H9 (cell line): ENCODE measurements around the gene RNF111. TPM values are rescaled to one million over a fixed set of nuclear protein-coding genes. Genes with fewer than 3 reads are reported as not detected.
A peak's percentile ranks its signal among the peaks of the same experiment; 100 is the strongest.

ENCODE experiments used
- DNase-seq: peaks from one replicate; pipeline ENCODE4 v3.0.0-alpha.2; 2017
- H2AFZ ChIP-seq: one replicate; pipeline ENCODE4 v1.6.1; 2013; ENCODE audit warnings: mild to moderate bottlenecking, low read length, control low read depth, moderate library complexity
- H2AK5ac ChIP-seq: 2 replicates; pipeline ENCODE4 v1.6.1; 2013; ENCODE audit warnings: low read length, control low read depth, mixed read lengths; ENCODE audit not compliant: insufficient read length
- H2BK120ac ChIP-seq: one replicate; pipeline ENCODE4 v1.6.1; 2013; ENCODE audit warnings: low read depth, mild to moderate bottlenecking, low read length, control low read depth, inconsistent platforms; ENCODE audit not compliant: poor library complexity, severe bottlenecking
- H2BK12ac ChIP-seq: 2 replicates; pipeline ENCODE4 v1.6.1; 2013; ENCODE audit warnings: low read length, control low read depth, mixed read lengths, low read depth; ENCODE audit not compliant: insufficient read length
- H2BK15ac ChIP-seq: 2 replicates; pipeline ENCODE4 v1.6.1; 2013; ENCODE audit warnings: low read depth, low read length, control low read depth
- H2BK20ac ChIP-seq: one replicate; pipeline ENCODE4 v1.6.1; 2013; ENCODE audit warnings: low read depth, mild to moderate bottlenecking, low read length, control low read depth, inconsistent platforms; ENCODE audit not compliant: poor library complexity, severe bottlenecking
- H2BK5ac ChIP-seq: 2 replicates; pipeline ENCODE4 v1.6.1; 2013; ENCODE audit warnings: low read length, control low read depth, mixed read lengths; ENCODE audit not compliant: insufficient read length
- H3K14ac ChIP-seq: 2 replicates; pipeline ENCODE4 v1.6.1; 2013; ENCODE audit warnings: low read length, control low read depth; ENCODE audit not compliant: insufficient read depth
- H3K18ac ChIP-seq: 2 replicates; pipeline ENCODE4 v1.6.1; 2013; ENCODE audit warnings: low read depth, mild to moderate bottlenecking, mixed read lengths, low read length, control low read depth; ENCODE audit not compliant: insufficient read length
- H3K23ac ChIP-seq: 2 replicates; pipeline ENCODE4 v1.6.1; 2013; ENCODE audit warnings: low read length, control low read depth, mixed read lengths, low read depth; ENCODE audit not compliant: insufficient read length
- H3K23me2 ChIP-seq: 2 replicates; pipeline ENCODE4 v1.6.1; 2013; ENCODE audit warnings: low read depth, mild to moderate bottlenecking, mixed read lengths, low read length, control low read depth; ENCODE audit not compliant: insufficient read length, poor library complexity, severe bottlenecking
- H3K27ac ChIP-seq: 2 replicates; pipeline ENCODE4 v1.5.1; 2013; ENCODE audit warnings: low read length, control low read depth, mixed read lengths, low read depth; ENCODE audit not compliant: insufficient read length
- H3K27me3 ChIP-seq: 2 replicates; pipeline ENCODE4 v1.6.1; 2013; ENCODE audit warnings: low read length, control low read depth, inconsistent platforms; ENCODE audit not compliant: insufficient read depth
- H3K4ac ChIP-seq: 2 replicates; pipeline ENCODE4 v1.6.1; 2013; ENCODE audit warnings: low read depth, mild to moderate bottlenecking, control low read depth, inconsistent platforms, low read length, moderate library complexity
- H3K4me1 ChIP-seq: 2 replicates; pipeline ENCODE4 v1.6.1; 2013; ENCODE audit warnings: low read length, control low read depth, inconsistent platforms; ENCODE audit not compliant: insufficient read depth
- H3K4me2 ChIP-seq: 2 replicates; pipeline ENCODE4 v1.6.1; 2013; ENCODE audit warnings: low read length, control low read depth, mixed read lengths; ENCODE audit not compliant: insufficient read length, insufficient read depth
- H3K56ac ChIP-seq: 2 replicates; pipeline ENCODE4 v1.6.1; 2013; ENCODE audit warnings: low read depth, mild to moderate bottlenecking, mixed read lengths, low read length, control low read depth; ENCODE audit not compliant: insufficient read length
- H3K79me1 ChIP-seq: 2 replicates; pipeline ENCODE4 v1.6.1; 2013; ENCODE audit warnings: low read depth, mild to moderate bottlenecking, moderate library complexity, low read length, control low read depth, inconsistent platforms; ENCODE audit not compliant: insufficient read depth, poor library complexity, severe bottlenecking
- H3K79me2 ChIP-seq: 2 replicates; pipeline ENCODE4 v1.6.1; 2013; ENCODE audit warnings: low read length, control low read depth, inconsistent platforms; ENCODE audit not compliant: insufficient read depth
- H3K9ac ChIP-seq: 2 replicates; pipeline ENCODE4 v1.6.1; 2013; ENCODE audit warnings: low read length, control low read depth, mixed read lengths; ENCODE audit not compliant: insufficient read length; ENCODE audit errors: extremely low read depth
- H3K9me3 ChIP-seq: one replicate; pipeline ENCODE4 v1.6.1; 2013; ENCODE audit warnings: low read depth, low read length, inconsistent platforms; ENCODE audit not compliant: control insufficient read depth
- H3T11ph ChIP-seq: one replicate; pipeline ENCODE4 v1.6.1; 2013; ENCODE audit warnings: mild to moderate bottlenecking, low read length, control low read depth, inconsistent platforms
- H4K20me1 ChIP-seq: one replicate; pipeline ENCODE4 v1.6.1; 2013; ENCODE audit not compliant: control insufficient read depth, insufficient read length, insufficient read depth
- H4K5ac ChIP-seq: 2 replicates; pipeline ENCODE4 v1.6.1; 2013; ENCODE audit warnings: low read depth, mild to moderate bottlenecking, mixed read lengths, low read length, control low read depth; ENCODE audit not compliant: insufficient read length
- H4K8ac ChIP-seq: replicated peaks from 2 replicates; pipeline ENCODE4 v1.6.1; 2013; ENCODE audit warnings: low read length, control low read depth, mixed read lengths, low read depth; ENCODE audit not compliant: insufficient read length
- H4K91ac ChIP-seq: 2 replicates; pipeline ENCODE4 v1.6.1; 2013; ENCODE audit warnings: low read depth, mild to moderate bottlenecking, moderate library complexity, mixed read lengths, low read length, control low read depth; ENCODE audit not compliant: insufficient read length
- H3K27ac Mint-ChIP-seq, 3 experiments: 2 replicates in 2 of 3; 3 replicates in 1 of 3; pipeline ENCODE4 v1.8.0; 2020 to 2021; ENCODE audit warnings: mixed read lengths in 3 of 3, mild to moderate bottlenecking in 1 of 3, moderate library complexity in 1 of 3
- H3K27me3 Mint-ChIP-seq: 2 replicates; pipeline ENCODE4 v1.8.0; 2021; ENCODE audit warnings: low read depth, mild to moderate bottlenecking, moderate library complexity, mixed read lengths
- H3K36me3 Mint-ChIP-seq, 3 experiments: 2 replicates in 2 of 3; 3 replicates in 1 of 3; pipeline ENCODE4 v1.8.0; 2020 to 2021; ENCODE audit warnings: low read depth in 3 of 3, mixed read lengths in 3 of 3; ENCODE audit not compliant: insufficient read depth in 1 of 3
- H3K4me1 Mint-ChIP-seq, 2 experiments: 2 replicates each; pipeline ENCODE4 v1.8.0; 2020; ENCODE audit warnings: mixed read lengths in 2 of 2
- H3K4me3 Mint-ChIP-seq, 2 experiments: 2 replicates in 1 of 2; 3 replicates in 1 of 2; pipeline ENCODE4 v1.8.0; 2020 to 2021; ENCODE audit warnings: mild to moderate bottlenecking in 2 of 2, mixed read lengths in 2 of 2, moderate library complexity in 1 of 2
- H3K9me3 Mint-ChIP-seq, 2 experiments: 2 replicates in 1 of 2; 3 replicates in 1 of 2; pipeline ENCODE4 v1.8.0; 2020; ENCODE audit warnings: mild to moderate bottlenecking in 2 of 2, mixed read lengths in 2 of 2, moderate library complexity in 1 of 2
- WGBS: extraction: QIAGEN DNeasy Blood & Tissue Kit; methylation state at CpG from one replicate; pipeline ENCODE4 v1.1.7; 2013; ENCODE audit warnings: missing lambda C conversion rate, low lambda C conversion rate, mixed read lengths; ENCODE audit not compliant: insufficient read length; ENCODE audit errors: extremely low coverage; 5-methylcytosine and 5-hydroxymethylcytosine counted together
- total RNA-seq: library from RNA; stranded (reverse); gene quantifications from 2 replicates; pipeline ENCODE4 v1.2.1, GENCODE V29; 2021
- TF ChIP-seq, protein P1 (sequence below): fragments of 200-600 bp; sonication (generic); conservative IDR thresholded peaks from 3 replicates; pipeline ENCODE4 v1.8.0; 2021; ENCODE audit warnings: antibody characterized with exemption, mild to moderate bottlenecking

The RNF111 gene
- total RNA-seq, 1 experiment from 2014 or later = 28.0 TPM

DNA sequence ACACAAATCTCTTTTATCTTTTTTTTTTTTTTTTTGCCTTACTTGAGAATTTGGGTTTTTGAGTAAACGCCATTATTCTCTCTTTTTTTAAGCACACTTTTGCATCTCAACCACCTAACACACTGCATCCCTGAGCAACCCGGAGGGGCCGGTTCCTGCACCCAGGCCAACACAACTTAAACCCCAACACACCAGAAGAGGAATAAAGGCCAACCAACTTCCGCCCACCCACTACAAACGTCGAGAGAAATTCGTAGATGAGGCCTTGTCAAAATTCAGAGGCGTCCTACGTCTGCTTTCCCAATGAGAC, 117.1 kb downstream of the RNF111 start:
- no peaks in the 10 kb centered on the region for H3K9me3 ChIP-seq
- Mint-ChIP-seq H3K36me3 (peaks cover 20 to 27% (median 26%) of the 10 kb centered on the region in 3 experiments), H3K9me3 (no peaks in the 10 kb centered on the region), H3K4me3 (peak overlapping the region; percentile 95 to 98), H3K27me3 (no peaks in the 10 kb centered on the region), H3K4me1 (peaks cover 8 to 13% of the 10 kb centered on the region in 2 experiments), H3K27ac (peak overlapping the region; percentile 97 to 99 (median 98))
- no peak overlapping the region for H2BK120ac ChIP-seq
- no peak overlapping the region for H2BK5ac ChIP-seq
- H3K18ac ChIP-seq = peak overlapping the region; percentile 97
- no peak overlapping the region for H3K56ac ChIP-seq
- no peak overlapping the region for H2AK5ac ChIP-seq
- H3K14ac ChIP-seq = peak overlapping the region; percentile 78; the same call in 1 of the 2 replicates
- no peak overlapping the region for H2BK15ac ChIP-seq
- H3T11ph ChIP-seq = peak overlapping the region; percentile 38
- no peak overlapping the region for H4K91ac ChIP-seq
- H3K79me1 ChIP-seq = no peaks in the 10 kb centered on the region
- no peak overlapping the region for H3K23ac ChIP-seq
- no peak overlapping the region for H3K27ac ChIP-seq
- peak overlapping the region; percentile 94 for H2AFZ ChIP-seq
- no peaks in the 10 kb centered on the region for H3K79me2 ChIP-seq
- WGBS = no CpG with 5 or more reads among the region's 9 CpGs
- H4K5ac ChIP-seq = no peak overlapping the region
- no peak overlapping the region; the same call in 1 of the 2 replicates for H3K4ac ChIP-seq
- TF ChIP-seq, protein P1, sequence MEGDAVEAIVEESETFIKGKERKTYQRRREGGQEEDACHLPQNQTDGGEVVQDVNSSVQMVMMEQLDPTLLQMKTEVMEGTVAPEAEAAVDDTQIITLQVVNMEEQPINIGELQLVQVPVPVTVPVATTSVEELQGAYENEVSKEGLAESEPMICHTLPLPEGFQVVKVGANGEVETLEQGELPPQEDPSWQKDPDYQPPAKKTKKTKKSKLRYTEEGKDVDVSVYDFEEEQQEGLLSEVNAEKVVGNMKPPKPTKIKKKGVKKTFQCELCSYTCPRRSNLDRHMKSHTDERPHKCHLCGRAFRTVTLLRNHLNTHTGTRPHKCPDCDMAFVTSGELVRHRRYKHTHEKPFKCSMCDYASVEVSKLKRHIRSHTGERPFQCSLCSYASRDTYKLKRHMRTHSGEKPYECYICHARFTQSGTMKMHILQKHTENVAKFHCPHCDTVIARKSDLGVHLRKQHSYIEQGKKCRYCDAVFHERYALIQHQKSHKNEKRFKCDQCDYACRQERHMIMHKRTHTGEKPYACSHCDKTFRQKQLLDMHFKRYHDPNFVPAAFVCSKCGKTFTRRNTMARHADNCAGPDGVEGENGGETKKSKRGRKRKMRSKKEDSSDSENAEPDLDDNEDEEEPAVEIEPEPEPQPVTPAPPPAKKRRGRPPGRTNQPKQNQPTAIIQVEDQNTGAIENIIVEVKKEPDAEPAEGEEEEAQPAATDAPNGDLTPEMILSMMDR = no peak
- peak overlapping the region; percentile 81 for H3K4me2 ChIP-seq
- peaks cover 9% of the 10 kb centered on the region for H3K23me2 ChIP-seq
- no peak overlapping the region for H2BK12ac ChIP-seq
- H3K9ac ChIP-seq = peak overlapping the region; percentile 77
- H4K20me1 ChIP-seq = no peaks in the 10 kb centered on the region
- no peaks in the 10 kb centered on the region for H3K4me1 ChIP-seq
- no peaks in the 10 kb centered on the region for H3K27me3 ChIP-seq
- no peak overlapping the region for H4K8ac ChIP-seq
- no peak overlapping the region for H2BK20ac ChIP-seq
- no peak for DNase-seq
